Measurements from ENCODE around the gene ZNF598. TPM values are rescaled to one million over a fixed set of nuclear protein-coding genes. Genes with fewer than 3 reads are reported as not detected.

Gene ZNF598
- total and polyA plus RNA-seq, 2 of the 13 experiments (the other 11 are each of a cell fraction or from before 2014, with no cell fraction given): 13.5 to 14.2 TPM

- TF ChIP-seq MYPOP (CRISPR knock-in tag; IDR thresholded peaks at IDR 0.05) (0 out of 2 replicates have a peak, but pooled peaks have one; percentile 39), ZBTB20 (CRISPR knock-in tag; IDR thresholded peaks at IDR 0.05; ENCODE audit: borderline replicate concordance, low read depth) (peak; percentile 44; the same call in 1 of the 2 replicates), ZGPAT (CRISPR knock-in tag; IDR thresholded peaks at IDR 0.05) (peak; percentile 82), THAP8 (CRISPR knock-in tag; IDR thresholded peaks at IDR 0.05; ENCODE audit: borderline replicate concordance) (no peak), RARG (CRISPR knock-in tag; IDR thresholded peaks at IDR 0.05; ENCODE audit: low read depth) (no peak), RELA (CRISPR knock-in tag; IDR thresholded peaks at IDR 0.05) (no peak), ZNF121 (CRISPR knock-in tag; IDR thresholded peaks at IDR 0.05) (0 out of 2 replicates have a peak, but pooled peaks have one; percentile 15), ZSCAN29 (CRISPR knock-in tag; conservative IDR thresholded peaks at IDR 0.05) (0 out of 2 replicates have a peak, but pooled peaks have one; percentile 37), E2F1 (CRISPR knock-in tag; IDR thresholded peaks at IDR 0.05) (peak; percentile 79), ZNF180 (CRISPR knock-in tag; IDR thresholded peaks at IDR 0.05; ENCODE audit: borderline replicate concordance, low read depth) (no peak), HOXA9 (CRISPR knock-in tag; IDR thresholded peaks at IDR 0.05; ENCODE audit: borderline replicate concordance) (peak; percentile 49; the same call in 1 of the 2 replicates), MXD3 (CRISPR knock-in tag; IDR thresholded peaks at IDR 0.05) (peak; percentile 76; the same call in 1 of the 2 replicates), ZFY (CRISPR knock-in tag; IDR thresholded peaks at IDR 0.05) (peak; percentile 100), EEA1 (CRISPR knock-in tag; IDR thresholded peaks at IDR 0.05; ENCODE audit: borderline replicate concordance) (no peak), ZNF589 (CRISPR knock-in tag; conservative IDR thresholded peaks at IDR 0.05) (peak; percentile 57; the same call in 1 of the 2 replicates), SP2 (CRISPR knock-in tag; IDR thresholded peaks at IDR 0.05) (peak; percentile 51; the same call in 1 of the 2 replicates), POLR2AphosphoS2 (IDR thresholded peaks at IDR 0.05; ENCODE audit: low read depth, low read length) (no peak), ARID2 (CRISPR knock-in tag; IDR thresholded peaks at IDR 0.05; ENCODE audit: borderline replicate concordance) (no peak), ELF4 (CRISPR knock-in tag; IDR thresholded peaks at IDR 0.05; ENCODE audit: borderline replicate concordance) (peak; percentile 72; the same call in 1 of the 2 replicates), MAFG (CRISPR knock-in tag; IDR thresholded peaks at IDR 0.05) (no peak), HOXA5 (CRISPR knock-in tag; IDR thresholded peaks at IDR 0.05) (peak; percentile 79; the same call in 1 of the 2 replicates), ZFP1 (CRISPR knock-in tag; IDR thresholded peaks at IDR 0.05) (no peak), CBX5 (CRISPR knock-in tag; IDR thresholded peaks at IDR 0.05; ENCODE audit: borderline replicate concordance) (no peak), RFX1 (IDR thresholded peaks at IDR 0.05) (no peak), ZNF383 (CRISPR knock-in tag; IDR thresholded peaks at IDR 0.05; ENCODE audit: borderline replicate concordance) (no peak), ZMYM2 (CRISPR knock-in tag; IDR thresholded peaks at IDR 0.05) (no peak), KDM6A (CRISPR knock-in tag; IDR thresholded peaks at IDR 0.05; ENCODE audit: low read depth) (no peak)
Measured at GRCh38 chr16:1959269-1960039, 50.2 kb downstream of the ZNF598 start, which contains the start of gene NDUFB10 (continued).

All from HepG2 (cell line).